Bone marrow (tissue), 2 donors: ENCODE results near the gene MAP3K7.
A peak's percentile ranks its signal among the peaks of the same experiment; 100 is the strongest.

Experiments
- DNase-seq, 2 donors: peaks; one replicate each; lab custom pipeline; 2025; lab: John Stamatoyannopoulos, UW

The MAP3K7 gene

GRCh38 chr6:90530882-90531281, 56.0 kb downstream of the MAP3K7 start:
- DNase-seq = no peak

- DNase-seq = no peak
Measured at GRCh38 chr6:90525421-90525820, 61.5 kb downstream of the MAP3K7 start.

GRCh38 chr6:90523779-90524310, 63.0 kb downstream of the MAP3K7 start:
- DNase-seq = no peak

- DNase-seq = no peak
Measured at GRCh38 chr6:90521955-90522354, 64.9 kb downstream of the MAP3K7 start.

GRCh38 chr6:90516074-90516660, 70.7 kb downstream of the MAP3K7 start:
- DNase-seq = no peak

GRCh38 chr6:90514496-90514895, 72.4 kb downstream of the MAP3K7 start:
- no peak for DNase-seq

GRCh38 chr6:90508753-90509152, 78.1 kb downstream of the MAP3K7 start:
- DNase-seq = no peak

- no peak for DNase-seq
Measured at GRCh38 chr6:90502866-90503407, 83.9 kb downstream of the MAP3K7 start.

- DNase-seq = no peak
Measured at GRCh38 chr6:90502381-90502780, 84.5 kb downstream of the MAP3K7 start.

GRCh38 chr6:90500458-90500857, 86.4 kb downstream of the MAP3K7 start:
- no peak for DNase-seq

GRCh38 chr6:90497411-90497810, 89.5 kb downstream of the MAP3K7 start:
- no peak for DNase-seq

- DNase-seq = no peak
Measured at GRCh38 chr6:90496258-90497016, 90.4 kb downstream of the MAP3K7 start.

GRCh38 chr6:90495216-90495817, 91.6 kb downstream of the MAP3K7 start:
- no peak for DNase-seq

GRCh38 chr6:90494067-90494780, 92.6 kb downstream of the MAP3K7 start:
- DNase-seq = no peak

- DNase-seq = peak in 1 of 2 donors; percentile 72
Measured at GRCh38 chr6:90493332-90493731, 93.5 kb downstream of the MAP3K7 start.

- no peak for DNase-seq
Measured at GRCh38 chr6:90492798-90493197, 94.1 kb downstream of the MAP3K7 start.

- DNase-seq = no peak
Measured at GRCh38 chr6:90492369-90492768, 94.5 kb downstream of the MAP3K7 start.

- DNase-seq = no peak
Measured at GRCh38 chr6:90490030-90490716, 96.7 kb downstream of the MAP3K7 start.

- DNase-seq = no peak
Measured at GRCh38 chr6:90488816-90489215, 98.1 kb downstream of the MAP3K7 start.

GRCh38 chr6:90485635-90486277, 101.1 kb downstream of the MAP3K7 start:
- no peak for DNase-seq

- no peak for DNase-seq
Measured at GRCh38 chr6:90484903-90485302, 102.0 kb downstream of the MAP3K7 start.
